Subcutaneous abdominal adipose tissue (tissue), 5 donors: ENCODE measurements around the gene RAD51C.
"Not testable (repeated sequence)": the region's sequence is repeated elsewhere in the genome, so short reads cannot be mapped to it uniquely, and the experiment has no call there.

Experiments used
- H3K27ac ChIP-seq: one replicate; pipeline ENCODE4 v1.7.0; 2013; ENCODE audit warnings: low read depth, mild to moderate bottlenecking, inconsistent platforms, low read length, moderate library complexity
- H3K27me3 ChIP-seq, 5 donors: one replicate each; pipeline ENCODE4 v1.7.0; 2013; ENCODE audit warnings: low read length in 5 of 5, inconsistent platforms in 1 of 5; ENCODE audit not compliant: control insufficient read depth in 5 of 5, insufficient read depth in 4 of 5
- H3K36me3 ChIP-seq, 5 donors: one replicate each; pipeline ENCODE4 v1.7.0; 2013; ENCODE audit warnings: low read length in 5 of 5; ENCODE audit not compliant: control insufficient read depth in 5 of 5, insufficient read depth in 5 of 5
- H3K4me1 ChIP-seq, 5 donors: one replicate each; pipeline ENCODE4 v1.7.0; 2013; ENCODE audit warnings: low read length in 5 of 5, mild to moderate bottlenecking in 3 of 5, moderate library complexity in 1 of 5; ENCODE audit not compliant: control insufficient read depth in 5 of 5, insufficient read depth in 5 of 5
- H3K4me3 ChIP-seq, 5 donors: one replicate each; pipeline ENCODE4 v1.7.0; 2013; ENCODE audit warnings: low read length in 5 of 5, low read depth in 1 of 5
- H3K9ac ChIP-seq, 5 donors: one replicate each; pipeline ENCODE4 v1.7.0; 2013; ENCODE audit warnings: low read length in 5 of 5, mild to moderate bottlenecking in 4 of 5, moderate library complexity in 3 of 5
- H3K9me3 ChIP-seq, 5 donors: one replicate each; pipeline ENCODE4 v1.7.0; 2013; ENCODE audit warnings: low read length in 5 of 5; ENCODE audit not compliant: control insufficient read depth in 5 of 5
- donor health status: healthy.
- donor health status: healthy.
- donor health status: healthy.
- donor health status: healthy.
- donor health status: healthy.

Gene RAD51C

GRCh38 chr17:58680038-58680369 is 12.4 kb upstream of the RAD51C start:
- H3K4me3 ChIP-seq = no peak overlapping the region
- H3K9ac ChIP-seq = no peak overlapping the region
- no peaks in the 10 kb centered on the region for H3K27me3 ChIP-seq
- no peaks in the 10 kb centered on the region for H3K9me3 ChIP-seq
- H3K4me1 ChIP-seq = peaks cover 0 to 3% (median 0%) of the 10 kb centered on the region in 5 donors
- H3K36me3 ChIP-seq = no peaks in the 10 kb centered on the region
- no peak overlapping the region for H3K27ac ChIP-seq

DNA sequence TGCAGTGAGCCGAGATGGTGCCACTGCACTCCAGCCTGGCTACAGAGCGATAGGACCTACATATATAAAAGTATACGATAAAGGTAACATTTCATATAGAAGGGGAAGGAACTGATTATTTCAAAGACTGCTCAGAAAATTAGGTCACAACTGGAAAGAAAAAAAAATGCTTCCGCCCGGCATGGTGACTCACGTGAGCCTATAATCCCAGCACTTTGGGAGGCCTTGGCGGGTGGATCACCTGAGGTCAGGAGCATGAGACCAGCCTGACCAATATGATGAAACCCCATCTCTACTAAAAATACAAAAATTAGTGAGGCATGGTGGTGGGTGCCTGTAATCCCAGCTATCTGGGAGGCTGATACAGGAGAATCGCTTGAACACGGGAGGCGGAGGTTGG is 8.4 kb upstream of the RAD51C start:
- Histone ChIP-seq H3K9ac (no peak overlapping the region), H3K4me3 (no peak overlapping the region), H3K4me1 (no peaks in the 10 kb centered on the region), H3K27ac (no peak overlapping the region), H3K27me3 (no peaks in the 10 kb centered on the region), H3K36me3 (no peaks in the 10 kb centered on the region), H3K9me3 (no peaks in the 10 kb centered on the region)

GRCh38 chr17:58684462-58684861 is 7.9 kb upstream of the RAD51C start:
- not testable (repeated sequence) for H3K9me3 ChIP-seq, H3K4me1 ChIP-seq, H3K27ac ChIP-seq, H3K36me3 ChIP-seq, H3K27me3 ChIP-seq, H3K9ac ChIP-seq, H3K4me3 ChIP-seq

GRCh38 chr17:58686980-58687379 is 5.4 kb upstream of the RAD51C start:
- Histone ChIP-seq H3K9ac (no peak overlapping the region), H3K4me1 (peaks cover 0 to 2% (median under 1%) of the 10 kb centered on the region in 5 donors), H3K27me3 (no peaks in the 10 kb centered on the region), H3K4me3 (no peak overlapping the region), H3K9me3 (no peaks in the 10 kb centered on the region), H3K27ac (no peak overlapping the region), H3K36me3 (no peaks in the 10 kb centered on the region)

GRCh38 chr17:58688521-58688920 is 3.9 kb upstream of the RAD51C start:
- H3K36me3 ChIP-seq = no peaks in the 10 kb centered on the region
- H3K4me1 ChIP-seq = peaks cover 2 to 18% (median 14%) of the 10 kb centered on the region in 5 donors
- no peak overlapping the region for H3K9ac ChIP-seq
- no peak overlapping the region for H3K27ac ChIP-seq
- H3K4me3 ChIP-seq = no peak overlapping the region
- H3K27me3 ChIP-seq = no peaks in the 10 kb centered on the region
- no peaks in the 10 kb centered on the region for H3K9me3 ChIP-seq

DNA sequence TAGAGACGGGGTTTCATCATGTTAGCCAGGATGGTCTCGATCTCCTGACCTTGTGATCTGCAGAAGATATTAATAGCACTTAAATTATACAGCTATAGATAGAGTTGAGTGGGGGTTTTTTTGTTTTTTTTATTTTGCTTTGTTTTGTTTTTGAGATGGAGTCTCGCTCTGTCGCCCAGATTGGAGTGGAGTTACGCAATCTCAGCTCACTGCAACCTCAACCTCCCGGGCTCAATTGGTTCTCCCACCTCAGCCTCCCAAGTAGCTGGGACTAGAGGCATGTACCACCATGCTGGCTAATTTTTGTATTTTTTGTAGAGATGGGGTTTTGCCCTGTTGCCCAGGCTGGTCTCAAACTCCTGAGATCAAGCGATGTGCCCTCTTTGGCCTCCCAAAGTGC is 2.4 kb upstream of the RAD51C start:
- H3K4me1 ChIP-seq = peaks cover 2 to 20% (median 18%) of the 10 kb centered on the region in 5 donors
- H3K9me3 ChIP-seq, H3K27me3 ChIP-seq, H3K27ac ChIP-seq, H3K9ac ChIP-seq, H3K36me3 ChIP-seq, H3K4me3 ChIP-seq: not testable (repeated sequence)

GRCh38 chr17:58691701-58692238 is 632 bp upstream of the RAD51C start, which contains the start of gene TEX14:
TSS of gene TEX14 (minus strand) at chr17:58692045. CDS start at chr17:58652001, 40,044 bp downstream.
- Histone ChIP-seq H3K9me3 (no peaks in the 10 kb centered on the region), H3K4me1 (peaks cover 2 to 20% (median 18%) of the 10 kb centered on the region in 5 donors), H3K4me3 (peak within 1 kb of the TSS; percentile 75 to 96 (median 87)), H3K9ac (peak within 1 kb of the TSS; percentile 69 to 98 (median 88)), H3K27ac (peak within 1 kb of the TSS; percentile 76), H3K36me3 (peaks cover 0 to 9% (median 0%) of the 10 kb centered on the region in 5 donors), H3K27me3 (no peaks in the 10 kb centered on the region)

- no peaks in the 10 kb centered on the region for H3K27me3 ChIP-seq
- H3K9me3 ChIP-seq = no peaks in the 10 kb centered on the region
- H3K27ac ChIP-seq = peak overlapping the region; percentile 76
- H3K9ac ChIP-seq = peak overlapping the region in 4 of 5 donors; percentile 69 to 97 (median 88)
- H3K4me1 ChIP-seq = peaks cover 2 to 20% (median 18%) of the 10 kb centered on the region in 5 donors
- H3K4me3 ChIP-seq = peak overlapping the region; percentile 75 to 96 (median 87)
- H3K36me3 ChIP-seq = peaks cover 0 to 11% (median 0%) of the 10 kb centered on the region in 5 donors
These were observed 806 bp downstream of the RAD51C start for GRCh38 chr17:58693208-58693607.

DNA sequence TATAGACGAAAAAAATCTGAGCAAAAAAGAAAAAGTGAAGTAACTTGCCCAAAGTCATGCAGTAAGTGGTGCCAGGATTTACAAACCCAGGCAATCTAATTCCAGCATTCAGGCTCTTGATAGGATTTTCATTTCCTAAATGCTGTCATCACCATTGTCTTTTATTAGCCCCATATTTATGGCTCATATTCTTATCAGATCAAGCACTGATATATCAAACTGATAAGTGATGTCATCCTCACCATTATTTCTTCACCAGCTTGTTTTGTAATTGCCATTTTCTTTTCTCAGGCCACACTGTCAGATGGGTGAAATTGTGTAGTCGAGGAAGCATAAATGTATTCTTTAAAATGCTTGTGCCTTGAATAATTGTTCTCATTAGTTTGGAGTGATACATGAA is 1.3 kb downstream of the RAD51C start:
- H3K27ac ChIP-seq = no peak overlapping the region
- peaks cover 2 to 20% (median 18%) of the 10 kb centered on the region in 5 donors for H3K4me1 ChIP-seq
- H3K27me3 ChIP-seq = no peaks in the 10 kb centered on the region
- peak overlapping the region in 1 of 5 donors; percentile 41 for H3K9ac ChIP-seq
- no peak overlapping the region for H3K4me3 ChIP-seq
- H3K36me3 ChIP-seq = peaks cover 0 to 11% (median 0%) of the 10 kb centered on the region in 5 donors
- H3K9me3 ChIP-seq = no peaks in the 10 kb centered on the region

GRCh38 chr17:58694302-58694701 is 1.9 kb downstream of the RAD51C start:
- Histone ChIP-seq H3K27ac (no peak overlapping the region), H3K36me3 (peaks cover 0 to 12% (median under 1%) of the 10 kb centered on the region in 5 donors), H3K27me3 (no peaks in the 10 kb centered on the region), H3K9ac (no peak overlapping the region), H3K4me3 (no peak overlapping the region), H3K9me3 (no peaks in the 10 kb centered on the region), H3K4me1 (peaks cover 2 to 20% (median 18%) of the 10 kb centered on the region in 5 donors)
